Bladder microvascular endothelial cell (primary cell): ENCODE measurements around the gene HYOU1. TPM values are rescaled to one million over a fixed set of nuclear protein-coding genes. Genes with fewer than 3 reads are reported as not detected.

Experiments used
- total RNA-seq: library from RNA; depleted of rRNA; stranded (reverse); fragments of >200 nt; gene quantifications from 2 replicates; pipeline ENCODE4 v1.2.3, GENCODE V29; 2014

HYOU1 gene
- total RNA-seq, result 125 and 188 TPM in 2 replicates

GRCh38 chr11:119057000-119057769 lies at the start of gene HYOU1:
HYOU1 (minus strand) TSS chr11:119057205; CDS start chr11:119056160, 1,045 bp downstream.

GRCh38 chr11:119101759-119102423 lies 44.9 kb upstream of the HYOU1 start, which contains the start of gene DPAGT1:
DPAGT1 (minus strand) TSS chr11:119101853; CDS start chr11:119101655, 198 bp downstream.

GRCh38 chr11:119084663-119085436 lies 27.8 kb upstream of the HYOU1 start, which contains the start of gene HMBS:
HMBS (plus strand) TSS chr11:119084881; CDS start chr11:119085034, 153 bp downstream.

GRCh38 chr11:119067371-119068222 lies 10.6 kb upstream of the HYOU1 start, which contains the start of gene VPS11:
VPS11 (plus strand) TSS chr11:119067818; CDS start chr11:119067824, 6 bp downstream.

GRCh38 chr11:119030329-119031047 lies 26.5 kb downstream of the HYOU1 start, which contains the start of gene SLC37A4:
SLC37A4 (minus strand) TSS chr11:119030877.

GRCh38 chr11:119018074-119018938 lies 38.7 kb downstream of the HYOU1 start, which contains the start of the genes RPS25 and TRAPPC4:
RPS25 (minus strand) TSS chr11:119018343; CDS start chr11:119018284, 59 bp downstream.
TRAPPC4 (plus strand) TSS chr11:119018766; CDS start chr11:119018796, 30 bp downstream.

GRCh38 chr11:118997627-118998387 lies 59.2 kb downstream of the HYOU1 start, which contains the start of gene CENATAC:
CENATAC (plus strand) TSS chr11:118998138; CDS start chr11:118998198, 60 bp downstream.

Other genes with a start within 250 kb of the HYOU1 start
- not detected in 2 replicates for gene CXCR5, start 173.3 kb downstream of the HYOU1 start, total RNA-seq
- 7.3 and 24.8 TPM in 2 replicates for gene BCL9L, start 131.3 kb downstream of the HYOU1 start, total RNA-seq
- not detected in 2 replicates for gene UPK2, start 100.9 kb downstream of the HYOU1 start, total RNA-seq
- not detected in 2 replicates for gene FOXR1, start 85.4 kb downstream of the HYOU1 start, total RNA-seq
- gene CENATAC, start 59.1 kb downstream of the HYOU1 start, total RNA-seq, result 10.2 and 20.0 TPM in 2 replicates
- gene RPS25, start 38.9 kb downstream of the HYOU1 start, total RNA-seq, result 385 and 658 TPM in 2 replicates
- gene TRAPPC4, start 38.4 kb downstream of the HYOU1 start, total RNA-seq, result 87.9 and 137 TPM in 2 replicates
- gene SLC37A4, start 26.3 kb downstream of the HYOU1 start, total RNA-seq, result 12.5 and 17.0 TPM in 2 replicates
- 19.8 and 35.4 TPM in 2 replicates for gene VPS11, start 10.6 kb upstream of the HYOU1 start, total RNA-seq
- 2.5 and 2.6 TPM in 2 replicates for gene HMBS, start 27.7 kb upstream of the HYOU1 start, total RNA-seq
- gene DPAGT1, start 44.6 kb upstream of the HYOU1 start, total RNA-seq, result 9.4 and 26.6 TPM in 2 replicates
- 2.1 and 4.5 TPM in 2 replicates for gene C2CD2L, start 50.1 kb upstream of the HYOU1 start, total RNA-seq
- 11.8 and 23.6 TPM in 2 replicates for gene HINFP, start 64.4 kb upstream of the HYOU1 start, total RNA-seq
- under 0.01 TPM in 1 of 2 replicates, not detected in the other for gene ABCG4, start 91.8 kb upstream of the HYOU1 start, total RNA-seq
- 11.7 and 19.3 TPM in 2 replicates for gene NLRX1, start 111.5 kb upstream of the HYOU1 start, total RNA-seq
- not detected in 2 replicates for gene NHERF4, start 128.3 kb upstream of the HYOU1 start, total RNA-seq
- gene CBL, start 149.1 kb upstream of the HYOU1 start, total RNA-seq, result 8.3 and 18.8 TPM in 2 replicates